NCI-H1930 (cell line): ENCODE measurements around the gene IFT81.
"Not testable (repeated sequence)": the region's sequence is repeated elsewhere in the genome, so short reads cannot be mapped to it uniquely, and the experiment has no call there.

Source experiments
- DNase-seq, 2 experiments: peaks; one replicate each; lab custom pipeline; 2025; lab: John Stamatoyannopoulos, UW

IFT81 gene

GRCh38 chr12:110124269-110124995 is at the start of gene IFT81:
IFT81 (plus strand) TSS chr12:110124357; CDS start chr12:110127381, 3,024 bp downstream.
- peak; percentile 90 to 94 for DNase-seq

- DNase-seq, result no peak
Measured at GRCh38 chr12:110075880-110076279, 48.3 kb upstream of the IFT81 start.

- DNase-seq, result no peak
Measured at GRCh38 chr12:110077800-110078199, 46.4 kb upstream of the IFT81 start.

- DNase-seq, result peak; percentile 42 to 59
Measured at GRCh38 chr12:110079477-110080400, 44.4 kb upstream of the IFT81 start.

DNA sequence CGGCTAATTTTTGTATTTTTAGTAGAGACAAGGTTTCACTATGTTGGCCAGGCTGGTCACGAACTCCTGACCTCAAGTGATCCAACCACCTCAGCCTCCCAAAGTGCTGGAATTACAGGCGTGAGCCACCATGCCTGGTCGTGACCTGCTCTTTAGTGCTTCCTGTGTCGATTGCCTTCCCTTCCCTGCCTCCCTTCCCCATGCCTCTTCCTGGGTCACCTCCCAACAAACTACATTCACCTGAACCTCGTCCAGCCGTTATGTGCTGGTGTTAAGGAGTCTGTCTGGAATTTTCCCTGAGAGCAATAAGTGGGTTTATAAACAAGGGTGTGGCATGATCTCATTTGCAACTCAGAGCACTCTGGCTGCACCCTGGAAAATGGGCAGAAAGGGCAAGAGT is 43.7 kb upstream of the IFT81 start:
- DNase-seq, result no peak

DNA sequence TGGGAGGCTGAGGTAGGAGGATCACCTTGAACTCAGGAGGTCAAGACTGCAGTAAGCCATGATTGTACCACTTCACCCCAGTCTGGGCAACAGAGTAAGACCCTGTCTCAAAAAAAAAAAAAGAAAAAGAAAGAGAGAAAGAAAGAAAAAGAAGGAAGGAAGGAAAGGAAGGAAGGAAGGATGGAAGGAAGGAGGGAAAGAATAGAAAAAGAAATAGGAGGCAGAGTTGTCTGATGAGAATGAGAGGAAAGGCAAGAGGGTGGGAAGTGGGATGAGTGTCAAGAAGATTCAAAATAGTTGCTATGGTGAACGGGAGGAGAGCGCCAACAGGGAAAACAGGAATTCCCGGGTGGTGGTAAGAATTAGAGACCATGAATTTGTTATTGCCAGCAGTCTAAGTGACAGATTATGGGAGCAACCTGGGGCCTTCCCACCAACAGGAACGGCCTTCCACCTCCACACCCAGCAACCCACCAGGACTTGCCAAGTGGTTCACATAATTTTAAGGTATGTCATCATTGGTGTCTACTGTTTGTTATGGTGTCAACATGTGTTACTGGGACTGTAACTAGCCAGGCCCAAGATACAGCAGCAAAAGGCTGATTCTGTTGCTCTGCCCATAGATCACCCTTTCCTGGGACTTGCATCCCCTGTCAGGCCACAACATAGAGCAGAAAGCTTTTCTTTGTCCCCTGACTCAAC is 39.7 kb upstream of the IFT81 start:
- DNase-seq, result no peak

DNA sequence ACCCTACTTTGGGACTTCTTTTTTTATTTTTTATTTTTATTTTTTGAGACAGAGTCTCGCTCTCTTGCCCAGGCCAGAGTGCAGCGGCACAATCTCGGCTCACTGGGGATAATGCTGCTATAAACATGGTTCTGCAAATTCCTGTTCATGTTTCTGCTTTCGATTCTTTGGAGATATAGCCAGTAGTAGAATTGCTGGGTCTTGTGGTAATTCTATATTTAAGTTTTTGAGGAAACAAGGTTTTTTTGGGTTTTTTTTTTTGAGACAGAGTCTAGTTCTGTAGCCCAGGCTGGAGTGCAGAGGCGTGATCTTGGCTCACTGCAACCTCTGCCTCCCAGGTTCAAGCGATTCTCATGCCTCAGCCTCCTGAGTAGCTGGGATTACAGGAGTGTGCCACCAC is 35.9 kb upstream of the IFT81 start:
- not testable (repeated sequence) for DNase-seq

DNA sequence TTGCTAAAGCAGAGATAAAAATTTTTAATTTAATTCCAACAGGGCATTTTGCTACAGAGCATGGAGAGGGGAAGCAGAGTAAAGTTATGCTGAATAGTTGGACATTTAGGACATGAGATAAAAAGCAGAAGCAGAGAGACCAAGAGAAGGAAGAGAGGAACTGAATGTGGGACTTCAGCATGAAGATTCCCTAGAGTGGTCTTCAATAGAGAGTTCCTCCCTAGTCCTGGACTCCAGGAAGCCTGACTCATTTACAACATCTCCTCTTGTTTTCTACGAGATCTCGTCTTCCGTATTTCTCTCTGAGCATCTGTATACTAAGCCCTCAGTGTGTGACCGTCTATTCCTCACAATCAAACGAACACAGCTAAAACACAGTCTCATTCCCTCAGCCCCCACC is 35.2 kb upstream of the IFT81 start:
- no peak for DNase-seq

GRCh38 chr12:110090266-110091135 is 33.7 kb upstream of the IFT81 start:
- DNase-seq, result no peak

DNA sequence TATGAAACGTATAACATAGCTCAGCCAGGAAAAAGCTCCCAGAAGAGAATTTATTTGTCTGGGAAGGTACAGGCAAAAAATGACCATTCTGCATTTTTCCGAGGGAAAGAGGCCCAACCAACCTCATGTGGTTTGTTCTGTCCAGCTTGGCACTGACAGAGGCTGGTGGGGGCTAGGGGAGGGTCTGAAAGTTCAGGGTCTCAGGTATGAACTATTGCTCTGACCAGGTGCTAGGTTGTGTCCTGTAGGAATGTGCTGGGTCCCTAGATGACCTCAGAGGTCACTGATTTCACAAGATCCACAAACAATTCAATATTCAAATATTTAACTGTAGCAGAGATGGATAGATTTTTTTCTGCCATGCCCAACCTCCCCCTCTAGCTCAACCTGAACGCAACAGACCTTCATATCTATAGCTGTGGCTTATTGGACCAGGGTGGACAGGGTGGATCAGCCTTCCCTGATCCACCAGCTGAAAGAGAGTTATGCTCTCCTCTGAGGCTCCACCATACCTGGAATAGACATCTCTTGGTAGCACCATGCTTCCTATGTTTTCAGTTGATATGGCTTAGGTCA is 32.9 kb upstream of the IFT81 start:
- DNase-seq, result no peak

DNA sequence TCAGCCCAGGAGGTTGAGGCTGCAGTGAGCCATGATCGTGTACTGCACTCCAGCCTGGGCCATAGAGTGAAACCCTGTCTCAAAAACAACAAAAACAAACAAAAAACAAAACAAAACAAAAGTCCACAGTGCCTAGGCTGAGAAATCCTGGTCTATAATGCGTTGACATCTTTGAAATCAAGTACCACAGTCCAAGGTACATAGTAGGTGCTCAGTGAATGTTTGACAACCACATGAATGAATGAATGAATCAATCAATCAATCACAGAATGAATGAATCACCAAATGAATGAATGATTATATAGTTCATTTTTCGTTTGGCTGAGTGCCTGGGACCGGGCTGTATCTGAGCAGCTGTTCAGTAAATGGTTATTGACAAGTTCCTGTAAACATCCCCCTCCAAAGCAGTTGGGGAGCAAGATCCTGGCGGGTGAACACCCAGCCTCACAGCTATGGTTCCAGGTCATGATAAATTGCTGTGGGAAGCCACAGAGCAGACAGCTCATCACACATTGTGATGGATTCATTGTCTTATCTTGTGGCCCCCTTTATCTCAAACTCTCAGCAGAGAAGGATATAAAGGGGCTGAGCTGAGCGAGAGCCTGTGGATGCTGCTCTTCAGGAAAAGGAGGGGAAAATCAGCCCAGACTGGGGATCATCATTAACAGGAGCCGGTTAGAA is 30.4 kb upstream of the IFT81 start:
- DNase-seq, result no peak

GRCh38 chr12:110100315-110100970 is 23.7 kb upstream of the IFT81 start:
- peak; percentile 61 to 63 for DNase-seq

- DNase-seq, result peak; percentile 34 to 61
Measured at GRCh38 chr12:110102255-110102654, 21.9 kb upstream of the IFT81 start.

GRCh38 chr12:110104188-110105094 is 19.7 kb upstream of the IFT81 start:
- no peak for DNase-seq

DNA sequence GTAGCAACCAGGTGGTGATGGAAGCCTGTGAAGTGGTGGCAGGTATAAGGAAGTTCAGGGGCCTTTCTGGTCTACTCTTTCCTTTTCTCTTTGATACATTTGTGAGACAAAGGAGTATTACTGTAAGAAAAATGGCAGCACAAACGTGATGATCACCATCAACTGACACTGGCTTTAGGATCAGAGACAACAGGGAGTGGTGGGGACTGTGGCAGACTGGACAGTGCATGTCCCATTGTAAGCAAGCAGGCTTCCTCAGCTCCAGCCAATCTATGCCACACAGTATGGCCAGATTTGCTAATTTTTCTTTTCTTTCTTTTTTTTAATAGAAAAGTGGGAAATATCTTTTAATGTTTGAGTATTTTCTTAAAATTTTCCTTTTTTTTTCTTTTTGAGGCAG is 19.0 kb upstream of the IFT81 start:
- DNase-seq, result no peak

DNA sequence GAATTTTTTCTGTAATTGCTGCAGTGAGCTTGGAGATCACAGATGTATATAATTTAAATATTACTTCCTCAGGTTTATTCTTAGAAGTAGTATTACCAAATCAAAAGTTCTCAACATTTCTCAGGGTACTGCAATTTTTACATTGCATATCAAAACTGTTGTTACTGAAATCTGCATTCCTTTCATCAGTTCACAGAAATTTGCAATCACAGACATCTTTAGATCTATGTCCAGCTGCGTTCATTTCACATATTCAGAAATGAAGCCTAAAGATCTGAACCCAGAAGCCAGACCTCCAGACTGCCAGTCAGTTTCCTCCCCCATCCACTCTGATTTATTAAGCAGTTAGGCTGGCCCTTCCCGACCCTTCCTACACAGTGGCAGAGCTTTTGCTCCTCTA is 18.2 kb upstream of the IFT81 start:
- DNase-seq, result no peak

DNA sequence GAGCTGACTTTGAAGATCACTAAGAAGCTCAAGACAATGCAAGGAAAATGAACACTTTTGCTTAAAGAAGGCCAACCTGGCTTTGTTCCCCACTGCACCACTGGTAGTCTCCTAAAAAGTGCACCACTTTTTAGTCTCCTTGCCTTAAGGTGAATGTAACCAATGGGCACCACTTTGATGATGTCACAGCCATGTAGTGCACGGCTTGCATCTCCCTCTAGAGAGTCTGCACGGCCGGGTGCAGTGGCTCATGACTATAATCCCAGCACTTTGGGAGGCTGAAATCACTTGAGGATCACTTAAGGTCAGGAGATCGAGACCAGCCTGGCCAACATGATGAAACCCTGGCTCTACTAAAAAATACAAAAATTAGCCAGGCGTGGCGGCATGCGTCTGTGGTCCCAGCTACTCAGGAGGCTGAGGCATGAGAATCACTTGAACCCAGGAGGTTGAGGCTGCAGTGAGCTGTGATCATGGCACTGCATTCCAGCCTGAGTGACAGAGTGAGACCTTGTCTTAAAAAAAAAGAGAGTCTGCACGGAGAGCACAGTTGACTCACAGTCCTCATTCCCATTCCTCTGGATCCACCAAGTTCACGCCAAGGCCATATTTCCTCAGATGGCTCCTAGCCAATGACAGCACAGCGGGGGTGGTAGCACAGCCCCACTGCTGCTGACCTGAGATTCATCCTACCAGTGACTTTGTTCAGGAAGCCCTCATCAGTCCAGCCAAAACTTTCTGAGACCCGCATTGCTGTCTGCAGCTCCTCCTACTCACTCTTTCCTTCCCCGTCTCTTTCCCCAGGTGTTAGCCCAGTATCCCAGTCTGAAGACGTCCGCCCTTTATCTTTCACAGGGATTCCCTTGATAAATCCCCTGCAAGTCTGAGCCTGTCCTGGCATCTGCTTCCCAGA is 16.5 kb upstream of the IFT81 start:
- DNase-seq, result no peak
